HG02938 (cell line): ENCODE measurements around the gene THAP3.

Experiments
- ATAC-seq: cut with Tn5 transposase; IDR thresholded peaks from one replicate; pipeline ENCODE4 v1.9.1; 2021; ENCODE audit warnings: mild to moderate bottlenecking, moderate library complexity; ENCODE audit not compliant: unreplicated experiment

The THAP3 gene, protein sequence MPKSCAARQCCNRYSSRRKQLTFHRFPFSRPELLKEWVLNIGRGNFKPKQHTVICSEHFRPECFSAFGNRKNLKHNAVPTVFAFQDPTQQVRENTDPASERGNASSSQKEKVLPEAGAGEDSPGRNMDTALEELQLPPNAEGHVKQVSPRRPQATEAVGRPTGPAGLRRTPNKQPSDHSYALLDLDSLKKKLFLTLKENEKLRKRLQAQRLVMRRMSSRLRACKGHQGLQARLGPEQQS

DNA sequence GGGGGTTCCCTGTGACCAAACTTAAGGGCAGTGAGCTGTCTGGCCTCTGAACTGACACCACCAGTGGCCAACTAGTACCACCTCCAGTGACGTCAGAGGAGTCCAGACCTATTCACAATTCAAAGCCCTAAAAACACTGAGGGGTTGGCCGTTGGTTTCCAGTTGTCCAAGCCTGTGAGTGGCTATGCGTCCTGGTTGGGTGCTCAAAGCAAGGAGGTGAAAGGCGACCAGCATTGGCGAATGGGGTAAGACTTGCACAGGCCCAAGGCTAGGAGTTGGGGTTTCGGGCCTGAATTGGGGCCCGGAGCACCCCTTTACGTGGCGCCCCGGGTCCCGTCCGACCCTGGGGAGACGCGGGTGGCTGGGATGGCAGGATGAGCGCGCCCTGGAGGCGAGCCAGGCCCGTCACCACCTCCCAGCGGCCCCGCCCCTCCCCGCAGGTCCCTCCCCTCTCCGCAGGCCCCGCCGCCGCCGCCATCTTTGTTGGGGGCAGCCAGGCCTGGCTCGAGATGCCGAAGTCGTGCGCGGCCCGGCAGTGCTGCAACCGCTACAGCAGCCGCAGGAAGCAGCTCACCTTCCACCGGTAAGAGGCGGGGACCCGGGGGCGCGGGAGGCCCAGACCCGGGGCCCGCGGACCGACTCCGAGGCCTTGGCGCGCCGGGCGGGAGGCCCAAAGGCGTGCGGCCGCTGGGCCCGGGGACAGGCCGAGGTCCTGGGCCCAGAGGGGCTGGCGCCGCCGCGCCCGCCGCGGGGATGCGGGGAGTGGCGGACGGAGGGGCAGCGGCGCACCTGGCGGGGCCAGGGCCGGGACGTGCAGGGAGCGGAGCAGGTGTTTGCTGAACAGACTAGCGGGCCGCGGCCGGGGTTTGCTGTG lies at the start of gene THAP3:
THAP3 (plus strand) TSS at position 159 of the 874 bp plus-strand sequence; CDS start at position 510, 351 bp downstream.
- ATAC-seq: peak; percentile 73

DNA sequence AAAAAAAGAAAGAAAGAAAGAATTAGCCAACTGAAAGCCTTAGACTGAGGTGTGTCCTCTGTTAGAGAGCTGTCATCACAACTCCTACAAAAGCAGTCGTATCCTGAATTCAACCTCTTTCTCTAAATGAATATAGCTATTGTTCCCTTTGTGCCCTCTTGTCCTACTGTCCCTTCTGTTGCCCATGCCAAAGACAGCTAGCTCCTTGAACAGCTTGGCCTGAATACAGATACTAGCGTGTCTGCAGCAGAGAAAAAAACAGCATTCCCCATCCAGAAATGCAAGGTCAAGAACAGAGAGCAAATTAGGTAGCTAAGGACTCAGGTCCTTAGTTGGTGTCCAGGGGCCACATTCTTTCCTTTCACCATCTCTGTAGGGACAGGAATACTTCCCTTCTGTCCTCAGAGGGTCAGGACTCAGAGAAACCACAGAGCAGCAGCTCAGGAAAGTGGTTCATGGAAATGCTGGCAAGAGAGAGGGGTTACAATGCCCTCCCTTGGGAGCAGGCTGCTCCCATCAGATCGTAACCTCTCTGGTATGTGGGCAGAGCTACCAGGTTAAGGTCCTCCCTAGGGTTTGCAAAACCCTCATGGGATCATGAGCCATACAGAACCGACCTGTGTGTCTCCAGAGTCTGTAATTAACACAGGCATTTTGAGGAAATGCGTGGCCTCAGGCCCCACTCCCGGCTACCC lies 46.7 kb upstream of the THAP3 start:
- no peak for ATAC-seq

DNA sequence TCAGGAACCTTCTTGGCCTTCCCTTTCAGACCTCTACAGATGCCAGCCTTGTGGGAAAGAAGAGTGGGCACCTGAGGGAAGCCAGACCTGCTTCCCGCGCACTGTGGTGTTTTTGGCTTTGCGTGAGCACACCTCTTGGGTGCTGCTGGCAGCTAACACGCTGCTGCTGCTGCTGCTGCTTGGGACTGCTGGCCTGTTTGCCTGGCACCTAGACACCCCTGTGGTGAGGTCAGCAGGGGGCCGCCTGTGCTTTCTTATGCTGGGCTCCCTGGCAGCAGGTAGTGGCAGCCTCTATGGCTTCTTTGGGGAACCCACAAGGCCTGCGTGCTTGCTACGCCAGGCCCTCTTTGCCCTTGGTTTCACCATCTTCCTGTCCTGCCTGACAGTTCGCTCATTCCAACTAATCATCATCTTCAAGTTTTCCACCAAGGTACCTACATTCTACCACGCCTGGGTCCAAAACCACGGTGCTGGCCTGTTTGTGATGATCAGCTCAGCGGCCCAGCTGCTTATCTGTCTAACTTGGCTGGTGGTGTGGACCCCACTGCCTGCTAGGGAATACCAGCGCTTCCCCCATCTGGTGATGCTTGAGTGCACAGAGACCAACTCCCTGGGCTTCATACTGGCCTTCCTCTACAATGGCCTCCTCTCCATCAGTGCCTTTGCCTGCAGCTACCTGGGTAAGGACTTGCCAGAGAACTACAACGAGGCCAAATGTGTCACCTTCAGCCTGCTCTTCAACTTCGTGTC lies 45.9 kb upstream of the THAP3 start:
- ATAC-seq: no peak

DNA sequence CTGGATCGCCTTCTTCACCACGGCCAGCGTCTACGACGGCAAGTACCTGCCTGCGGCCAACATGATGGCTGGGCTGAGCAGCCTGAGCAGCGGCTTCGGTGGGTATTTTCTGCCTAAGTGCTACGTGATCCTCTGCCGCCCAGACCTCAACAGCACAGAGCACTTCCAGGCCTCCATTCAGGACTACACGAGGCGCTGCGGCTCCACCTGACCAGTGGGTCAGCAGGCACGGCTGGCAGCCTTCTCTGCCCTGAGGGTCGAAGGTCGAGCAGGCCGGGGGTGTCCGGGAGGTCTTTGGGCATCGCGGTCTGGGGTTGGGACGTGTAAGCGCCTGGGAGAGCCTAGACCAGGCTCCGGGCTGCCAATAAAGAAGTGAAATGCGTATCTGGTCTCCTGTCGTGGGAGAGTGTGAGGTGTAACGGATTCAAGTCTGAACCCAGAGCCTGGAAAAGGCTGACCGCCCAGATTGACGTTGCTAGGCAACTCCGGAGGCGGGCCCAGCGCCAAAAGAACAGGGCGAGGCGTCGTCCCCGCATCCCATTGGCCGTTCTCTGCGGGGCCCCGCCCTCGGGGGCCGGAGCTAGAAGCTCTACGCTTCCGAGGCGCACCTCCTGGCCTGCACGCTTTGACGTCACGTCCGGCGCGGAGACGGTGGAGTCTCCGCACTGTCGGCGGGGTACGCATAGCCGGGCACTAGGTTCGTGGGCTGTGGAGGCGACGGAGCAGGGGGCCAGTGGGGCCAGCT lies 45.1 kb upstream of the THAP3 start, which contains the start of gene ZBTB48:
ZBTB48 (plus strand) TSS at position 621 of the 745 bp plus-strand sequence. CDS start 616 bp downstream, outside the sequence.
- ATAC-seq: peak; percentile 82

DNA sequence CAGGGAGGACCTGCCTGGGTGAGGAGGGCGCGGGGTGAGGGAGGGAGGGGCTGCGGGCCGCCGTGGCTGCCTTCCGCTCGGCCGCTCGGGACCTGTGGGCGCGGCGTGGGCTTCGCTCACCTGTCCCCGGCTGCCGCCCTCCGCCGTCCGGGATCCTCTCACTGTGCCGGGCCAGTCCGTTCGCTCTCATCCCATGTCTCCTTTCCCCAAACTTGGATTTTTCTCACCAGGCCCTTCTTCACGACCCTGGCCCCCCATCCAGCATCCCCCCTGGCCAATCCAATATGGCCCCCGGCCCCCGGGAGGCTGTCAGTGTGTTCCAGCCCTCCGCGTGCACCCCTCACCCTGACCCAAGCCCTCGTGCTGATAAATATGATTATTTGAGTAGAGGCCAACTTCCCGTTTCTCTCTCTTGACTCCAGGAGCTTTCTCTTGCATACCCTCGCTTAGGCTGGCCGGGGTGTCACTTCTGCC lies 44.5 kb upstream of the THAP3 start:
- peak; percentile 23 for ATAC-seq

DNA sequence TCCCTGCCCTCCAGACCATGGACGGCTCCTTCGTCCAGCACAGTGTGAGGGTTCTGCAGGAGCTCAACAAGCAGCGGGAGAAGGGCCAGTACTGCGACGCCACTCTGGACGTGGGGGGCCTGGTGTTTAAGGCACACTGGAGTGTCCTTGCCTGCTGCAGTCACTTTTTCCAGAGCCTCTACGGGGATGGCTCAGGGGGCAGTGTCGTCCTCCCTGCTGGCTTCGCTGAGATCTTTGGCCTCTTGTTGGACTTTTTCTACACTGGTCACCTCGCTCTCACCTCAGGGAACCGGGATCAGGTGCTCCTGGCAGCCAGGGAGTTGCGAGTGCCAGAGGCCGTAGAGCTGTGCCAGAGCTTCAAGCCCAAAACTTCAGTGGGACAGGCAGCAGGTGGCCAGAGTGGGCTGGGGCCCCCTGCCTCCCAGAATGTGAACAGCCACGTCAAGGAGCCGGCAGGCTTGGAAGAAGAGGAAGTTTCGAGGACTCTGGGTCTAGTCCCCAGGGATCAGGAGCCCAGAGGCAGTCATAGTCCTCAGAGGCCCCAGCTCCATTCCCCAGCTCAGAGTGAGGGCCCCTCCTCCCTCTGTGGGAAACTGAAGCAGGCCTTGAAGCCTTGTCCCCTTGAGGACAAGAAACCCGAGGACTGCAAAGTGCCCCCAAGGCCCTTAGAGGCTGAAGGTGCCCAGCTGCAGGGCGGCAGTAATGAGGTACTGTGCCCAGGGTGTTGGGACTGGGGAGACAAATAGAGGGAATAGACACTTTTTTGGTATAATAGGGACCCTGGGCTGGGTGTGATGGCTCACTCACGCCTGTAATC lies 43.9 kb upstream of the THAP3 start:
- ATAC-seq: no peak

DNA sequence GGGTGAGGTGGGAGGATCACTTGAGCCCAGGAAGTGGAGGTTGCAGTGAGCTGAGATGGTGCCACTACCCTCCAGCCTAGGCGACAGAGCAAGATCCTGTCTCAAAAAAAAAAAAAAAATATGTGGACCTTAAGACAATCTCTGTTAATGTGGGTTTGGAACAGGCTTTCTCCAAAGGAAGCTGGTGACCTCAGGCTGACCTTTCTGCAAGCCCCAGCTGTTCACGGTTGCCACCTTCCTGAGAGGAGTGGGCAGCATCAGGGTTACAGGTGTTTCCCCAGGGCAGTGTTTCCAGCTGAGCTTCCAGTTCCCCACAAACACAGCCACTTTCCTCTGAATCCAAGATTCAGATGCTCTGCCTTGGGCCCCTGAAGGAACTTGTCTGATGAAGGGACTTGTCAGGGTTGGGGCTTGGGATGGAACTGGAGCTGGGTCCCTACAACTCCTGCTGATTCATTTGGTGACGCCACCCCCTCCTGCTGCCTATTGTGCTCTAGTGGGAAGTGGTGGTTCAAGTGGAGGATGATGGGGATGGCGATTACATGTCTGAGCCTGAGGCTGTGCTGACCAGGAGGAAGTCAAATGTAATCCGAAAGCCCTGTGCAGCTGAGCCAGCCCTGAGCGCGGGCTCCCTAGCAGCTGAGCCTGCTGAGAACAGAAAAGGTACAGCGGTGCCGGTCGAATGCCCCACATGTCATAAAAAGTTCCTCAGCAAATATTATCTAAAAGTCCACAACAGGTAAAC lies 42.9 kb upstream of the THAP3 start:
- no peak for ATAC-seq

DNA sequence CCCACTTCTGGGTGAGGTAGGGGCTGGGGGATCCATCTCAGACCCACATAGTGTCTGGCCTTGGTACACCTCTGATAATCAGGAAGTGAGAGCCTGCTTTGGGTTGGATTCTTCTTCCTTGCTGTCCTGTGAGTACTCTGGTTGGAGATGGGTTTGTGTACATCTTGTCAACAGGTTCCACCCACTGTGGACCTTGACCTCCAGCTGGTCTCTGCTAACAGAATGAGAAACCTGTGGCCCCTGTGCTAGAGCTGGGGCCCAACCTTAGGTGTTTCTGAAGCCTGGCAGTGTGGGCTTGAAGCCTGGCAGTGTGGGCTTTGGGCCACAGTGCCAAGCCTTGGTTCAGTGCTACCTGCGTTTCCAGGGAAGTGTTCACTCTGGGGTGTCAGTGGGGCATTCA lies 42.3 kb upstream of the THAP3 start:
- ATAC-seq: no peak

DNA sequence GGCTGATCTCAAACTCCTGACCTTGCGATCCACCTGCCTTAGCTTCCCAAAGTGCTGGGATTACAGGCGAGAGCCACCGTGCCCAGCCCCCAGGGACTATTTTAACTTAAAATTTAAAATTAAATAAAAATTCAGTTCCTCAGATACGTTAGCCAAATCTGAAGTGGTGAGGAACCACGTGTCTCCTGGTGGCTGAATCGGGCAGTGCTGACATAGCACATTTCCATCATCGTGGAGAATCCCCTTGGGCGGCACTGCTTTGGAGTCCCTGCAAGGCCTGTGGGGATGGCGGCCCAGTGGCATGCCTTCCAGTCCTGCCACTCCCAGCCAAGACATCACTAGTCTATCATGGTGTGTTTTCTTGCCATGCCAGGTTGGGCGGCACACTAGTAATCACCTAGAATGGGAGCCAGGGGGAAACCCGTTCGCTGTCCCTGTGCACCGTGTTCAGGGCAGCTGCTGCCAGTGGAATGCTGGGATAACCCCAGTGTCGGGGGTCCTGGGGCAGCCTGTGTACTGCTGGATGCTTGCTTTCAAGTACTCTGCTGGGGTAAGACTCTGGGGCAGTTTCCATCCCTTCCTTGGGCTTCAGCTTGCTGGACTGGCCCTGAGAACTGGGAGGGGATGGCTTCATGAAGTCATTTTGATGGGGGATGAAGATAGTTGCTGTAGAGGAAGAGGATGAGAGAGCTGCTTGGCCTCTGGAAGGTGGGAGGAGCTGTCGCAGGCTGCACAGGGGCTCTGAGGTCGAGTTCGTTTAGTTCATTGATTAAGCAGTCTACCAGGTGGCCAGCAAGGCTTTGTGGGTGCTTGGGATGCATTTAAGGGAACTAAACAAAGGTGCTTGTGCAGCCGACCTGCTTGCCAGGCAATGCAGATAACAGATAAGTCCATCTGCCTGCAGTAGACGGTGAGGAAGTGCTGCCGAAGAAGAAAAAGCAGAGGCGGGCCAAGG lies 40.3 kb upstream of the THAP3 start:
- no peak for ATAC-seq

DNA sequence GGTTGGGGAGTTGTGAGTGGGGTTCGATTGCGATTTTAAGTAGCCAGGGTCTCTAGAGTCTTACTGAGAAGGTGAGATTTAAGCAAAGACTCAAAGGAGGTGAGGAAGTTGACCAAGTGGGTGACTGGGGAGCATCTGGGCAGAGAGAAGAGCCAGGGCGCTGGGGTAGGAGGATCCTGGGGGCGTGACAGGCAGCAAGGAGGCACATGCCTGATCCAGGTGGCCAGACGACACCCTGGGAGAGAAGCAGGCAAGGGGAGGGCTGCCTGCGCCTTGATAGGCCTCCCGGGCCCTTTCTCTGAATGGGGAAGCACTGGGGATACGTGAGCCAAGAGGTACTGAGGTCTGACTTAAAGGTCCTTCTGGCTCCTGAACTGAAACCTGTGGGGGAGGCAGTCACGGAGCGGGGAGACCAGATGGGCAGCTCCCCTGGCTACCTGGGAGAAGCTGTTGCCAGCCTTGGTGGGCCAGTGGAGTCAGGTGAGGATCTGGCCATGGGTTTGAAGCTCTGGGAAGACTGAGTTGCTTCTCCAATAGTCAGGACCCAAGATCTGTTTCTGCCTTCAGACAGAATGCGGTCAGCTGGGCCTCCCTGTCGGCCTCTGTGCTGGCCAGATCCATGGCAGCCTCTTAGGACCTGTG lies 39.5 kb upstream of the THAP3 start:
- ATAC-seq: no peak

DNA sequence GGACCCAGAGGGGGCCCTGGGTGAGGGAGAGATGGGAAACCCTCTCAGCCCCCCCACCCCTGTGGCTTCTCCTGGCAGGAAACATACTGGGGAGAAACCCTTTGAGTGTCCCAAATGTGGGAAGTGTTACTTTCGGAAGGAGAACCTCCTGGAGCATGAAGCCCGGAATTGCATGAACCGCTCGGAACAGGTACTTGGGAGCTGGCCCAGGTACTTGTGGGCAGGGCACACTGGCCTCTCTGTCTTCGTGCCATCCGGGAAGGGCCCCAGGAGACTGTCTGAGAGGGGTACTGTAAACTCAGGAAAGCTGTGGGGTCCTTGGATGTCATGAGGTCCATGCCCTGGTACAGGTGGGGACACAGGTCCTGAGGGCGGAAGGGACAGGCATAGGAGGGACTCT lies 38.8 kb upstream of the THAP3 start:
- no peak for ATAC-seq

DNA sequence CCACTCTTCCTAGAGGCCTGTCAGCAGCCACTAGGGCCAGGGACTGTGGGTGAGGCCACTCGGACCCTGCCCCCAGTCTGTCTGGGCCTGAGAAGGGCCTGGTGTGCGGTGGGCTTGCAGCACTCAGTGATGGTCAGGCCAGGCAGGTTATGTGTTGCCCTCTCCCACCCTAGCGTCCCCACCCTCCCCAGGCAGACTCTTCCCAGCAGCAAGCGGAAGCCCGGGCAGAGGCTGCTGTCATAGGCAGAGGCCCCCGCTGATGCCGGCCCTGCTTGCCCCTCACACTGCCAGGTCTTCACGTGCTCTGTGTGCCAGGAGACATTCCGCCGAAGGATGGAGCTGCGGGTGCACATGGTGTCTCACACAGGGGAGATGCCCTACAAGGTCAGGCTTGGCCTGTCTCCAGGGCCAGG lies 38.3 kb upstream of the THAP3 start:
- no peak for ATAC-seq

DNA sequence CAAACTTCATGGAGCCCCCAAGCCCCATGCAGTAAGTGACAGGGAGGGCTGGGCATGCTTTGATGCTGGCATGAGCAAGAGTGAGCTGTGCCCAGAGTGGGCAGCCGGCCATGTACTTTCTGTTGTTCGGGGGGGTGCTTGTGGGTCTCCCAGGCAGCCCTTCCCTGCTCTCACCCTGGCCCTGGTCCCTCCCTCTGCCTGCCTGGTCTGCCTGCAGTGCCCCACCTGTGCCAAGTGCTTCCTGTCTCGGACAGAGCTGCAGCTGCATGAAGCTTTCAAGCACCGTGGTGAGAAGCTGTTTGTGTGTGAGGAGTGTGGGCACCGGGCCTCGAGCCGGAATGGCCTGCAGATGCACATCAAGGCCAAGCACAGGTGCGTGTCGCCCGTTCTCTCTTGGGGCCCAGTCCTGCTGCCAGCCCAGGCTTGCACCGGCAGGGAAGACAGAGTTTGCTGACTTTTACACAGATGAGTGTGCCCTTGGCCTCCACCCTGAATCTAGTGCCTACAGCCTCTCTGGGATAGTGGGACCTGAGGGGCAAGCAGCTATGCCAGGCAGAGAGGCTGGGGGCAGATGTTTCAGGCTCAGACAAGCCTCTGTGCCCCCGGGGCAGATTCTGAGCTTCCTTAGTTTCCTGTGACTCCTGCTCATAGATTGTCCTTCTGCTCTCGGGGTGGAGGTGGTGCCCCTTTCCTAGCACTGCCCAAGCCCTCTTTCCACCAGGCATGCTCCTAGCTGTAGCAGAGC lies 37.2 kb upstream of the THAP3 start:
- no peak for ATAC-seq

DNA sequence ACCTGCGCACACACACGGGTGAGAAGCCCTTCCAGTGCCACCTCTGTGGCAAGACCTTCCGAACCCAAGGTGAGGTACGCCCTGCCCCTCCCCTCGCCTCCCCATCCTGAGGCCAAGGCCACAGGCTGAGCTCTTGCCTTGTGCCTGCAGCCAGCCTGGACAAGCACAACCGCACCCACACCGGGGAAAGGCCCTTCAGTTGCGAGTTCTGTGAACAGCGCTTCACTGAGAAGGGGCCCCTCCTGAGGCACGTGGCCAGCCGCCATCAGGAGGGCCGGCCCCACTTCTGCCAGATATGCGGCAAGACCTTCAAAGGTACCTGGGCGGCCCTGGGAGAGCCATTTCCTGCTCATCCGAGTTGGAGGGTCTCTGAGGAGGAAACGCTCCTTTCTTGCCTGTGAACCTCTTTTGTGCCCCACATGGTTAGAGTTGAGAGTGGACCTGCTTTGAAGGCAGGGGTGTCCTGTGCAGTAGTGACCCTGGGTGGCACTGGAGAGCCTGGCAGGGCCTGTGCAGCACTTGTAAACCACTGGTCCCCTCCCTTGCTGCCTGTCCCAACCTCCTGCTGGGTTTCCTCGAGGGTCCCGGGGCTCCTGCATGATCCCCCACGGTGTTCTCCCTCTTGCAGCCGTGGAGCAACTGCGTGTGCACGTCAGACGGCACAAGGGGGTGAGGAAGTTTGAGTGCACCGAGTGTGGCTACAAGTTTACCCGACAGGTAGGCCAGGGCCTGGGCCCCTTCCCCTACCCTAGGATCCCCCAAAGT lies 36.4 kb upstream of the THAP3 start:
- no peak for ATAC-seq

DNA sequence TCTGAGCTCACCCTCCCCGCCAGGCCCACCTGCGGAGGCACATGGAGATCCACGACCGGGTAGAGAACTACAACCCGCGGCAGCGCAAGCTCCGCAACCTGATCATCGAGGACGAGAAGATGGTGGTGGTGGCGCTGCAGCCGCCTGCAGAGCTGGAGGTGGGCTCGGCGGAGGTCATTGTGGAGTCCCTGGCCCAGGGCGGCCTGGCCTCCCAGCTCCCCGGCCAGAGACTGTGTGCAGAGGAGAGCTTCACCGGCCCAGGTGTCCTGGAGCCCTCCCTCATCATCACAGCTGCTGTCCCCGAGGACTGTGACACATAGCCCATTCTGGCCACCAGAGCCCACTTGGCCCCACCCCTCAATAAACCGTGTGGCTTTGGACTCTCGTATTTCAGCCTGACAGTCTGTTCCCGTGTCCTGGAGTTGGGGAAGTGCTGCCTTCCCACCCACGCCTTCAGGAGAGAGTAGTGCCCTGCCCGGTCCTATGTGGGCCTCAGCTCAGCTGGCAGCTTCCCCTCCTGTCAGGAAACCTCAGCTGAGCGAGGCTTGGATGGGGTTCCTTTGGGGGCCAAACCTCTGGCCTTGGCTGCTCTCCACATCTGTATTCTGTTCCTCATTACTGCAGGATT lies 35.7 kb upstream of the THAP3 start:
- no peak for ATAC-seq
